A375 (cell line): Measurements from ENCODE around the gene DAPK3. TPM values are rescaled to one million over a fixed set of nuclear protein-coding genes. Genes with fewer than 3 reads are reported as not detected.

Source experiments
- small RNA-seq: library from RNA; depleted of rRNA; stranded (forward); fragments of <200 nt; gene quantifications from one replicate; pipeline ENCODE3, GENCODE V24; 2014
- total RNA-seq: library from RNA; depleted of rRNA; stranded (reverse); fragments of >200 nt; shearing (Covaris generic); gene quantifications from 2 replicates; pipeline ENCODE4 v1.2.3, GENCODE V29; 2014; rRNA removed

DAPK3 gene
- 124 and 126 TPM in 2 replicates for total RNA-seq

GRCh38 chr19:3970808-3971598 is at the start of gene DAPK3:
Gene DAPK3 (minus strand): TSS chr19:3971099. CDS start chr19:3969735, 1,364 bp downstream.

GRCh38 chr19:4007021-4007835 is 36.3 kb upstream of the DAPK3 start, which contains the start of gene PIAS4:
Gene PIAS4 (plus strand): TSS chr19:4007736. CDS start chr19:4007761, 25 bp downstream.

GRCh38 chr19:3984908-3985642 is 14.2 kb upstream of the DAPK3 start, which contains the start of gene EEF2:
Gene EEF2 (minus strand): TSS chr19:3985463. CDS start chr19:3985380, 83 bp downstream.

GRCh38 chr19:3932931-3933810 is 37.7 kb downstream of the DAPK3 start, which contains the start of gene NMRK2:
Gene NMRK2 (plus strand): TSS chr19:3933069. CDS start chr19:3933672, 603 bp downstream.

Small RNAs within 50 kb of the gene (small RNA-seq; reads per million reads assigned to genes)
- gene RN7SL202P: not detected
- gene SNORD37: 10.8 reads per million, percentile 89 among the genes with 10 or more reads in this experiment

Other genes with a start within 250 kb of the DAPK3 start
- gene APBA3, start 209.4 kb downstream of the DAPK3 start, total RNA-seq: 16.6 and 26.4 TPM in 2 replicates
- 135 and 152 TPM in 2 replicates for gene MRPL54, start 208.4 kb downstream of the DAPK3 start, total RNA-seq
- not detected in 2 replicates for gene RAX2, start 198.9 kb downstream of the DAPK3 start, total RNA-seq
- not detected in 2 replicates for gene MATK, start 184.7 kb downstream of the DAPK3 start, total RNA-seq
- gene ZFR2, start 102.1 kb downstream of the DAPK3 start, total RNA-seq: not detected in 2 replicates
- gene ATCAY, start 90.4 kb downstream of the DAPK3 start, total RNA-seq: not detected in 2 replicates
- not detected in 2 replicates for gene NMRK2, start 38.0 kb downstream of the DAPK3 start, total RNA-seq
- 2,078 and 2,088 TPM in 2 replicates for gene EEF2, start 14.4 kb upstream of the DAPK3 start, total RNA-seq
- 17.6 and 22.6 TPM in 2 replicates for gene PIAS4, start 36.6 kb upstream of the DAPK3 start, total RNA-seq
- 19.4 and 25.3 TPM in 2 replicates for gene ZBTB7A, start 95.8 kb upstream of the DAPK3 start, total RNA-seq
- 135 and 145 TPM in 2 replicates for gene MAP2K2, start 153.0 kb upstream of the DAPK3 start, total RNA-seq
- gene CREB3L3, start 182.5 kb upstream of the DAPK3 start, total RNA-seq: not detected in 2 replicates
- 26.9 and 28.0 TPM in 2 replicates for gene SIRT6, start 211.5 kb upstream of the DAPK3 start, total RNA-seq
- gene ANKRD24, start 211.6 kb upstream of the DAPK3 start, total RNA-seq: 0.49 and 0.80 TPM in 2 replicates